Left cardiac atrium (tissue), 4 donors: ENCODE data around the gene MUC21. TPM values are rescaled to one million over a fixed set of nuclear protein-coding genes. Genes with fewer than 3 reads are reported as not detected.
"Not testable (repeated sequence)": the region's sequence is repeated elsewhere in the genome, so short reads cannot be mapped to it uniquely, and the experiment has no call there.

ENCODE experiments used
- ATAC-seq, 2 donors: fragments of 200-7000 bp; cut with Tn5 transposase; one replicate each; pipeline ENCODE4 v1.9.1; 2020; ENCODE audit warnings: mild to moderate bottlenecking in 2 of 2, moderate library complexity in 2 of 2
- DNase-seq: peaks from one replicate; pipeline ENCODE4 v3.0.0-alpha.2; 2020
- intact Hi-C, 2 donors: fragments of 100-400 bp; cut with DNase I; formaldehyde crosslinking; loops; one replicate each; pipeline versions ENCODE4 v1.14.1 to v1.15.1; 2022 to 2023
- total RNA-seq, 2 donors: library from RNA; stranded (reverse); fragmentation: NEBNext Ultra II Directional; extraction: Animal tissue kit (Norgen Biotek cat#: 25700); gene quantifications; one replicate each; pipeline ENCODE4 v1.2.1, GENCODE V29; 2021
- donor health status: DM: no; HTN: yes; CAD: no.
- donor health status: DM: no; HTN: yes; CAD: no; lungs with severe emphysema.
- donor health status: DM: yes; HTN: yes; CAD: no.
- donor health status: Dilated cardiomyopathy.

MUC21 gene
- total RNA-seq, 2 donors from 2014 or later = not detected

- ATAC-seq (no peak), DNase-seq (no peak)
These were observed 19.4 kb upstream of the MUC21 start for GRCh38 chr6:30964075-30964474.

GRCh38 chr6:30965140-30965601 lies 18.3 kb upstream of the MUC21 start:
- intact Hi-C loops = no loop called here
- no peak for ATAC-seq
- no peak for DNase-seq

More at GRCh38 chr6:30964075-30964474, 19.4 kb upstream of the MUC21 start:
- intact Hi-C loops = no loop called here

- DNase-seq (no peak), ATAC-seq (no peak)
These were observed 17.4 kb upstream of the MUC21 start for GRCh38 chr6:30966154-30966553.

GRCh38 chr6:30969171-30969570 lies 14.3 kb upstream of the MUC21 start:
- ATAC-seq, DNase-seq, intact Hi-C loops: not testable (repeated sequence)

More at GRCh38 chr6:30966154-30966553, 17.4 kb upstream of the MUC21 start:
- intact Hi-C loops = no loop called here

GRCh38 chr6:30970946-30971345 lies 12.6 kb upstream of the MUC21 start:
- no peak for DNase-seq

GRCh38 chr6:30972816-30973215 lies 10.7 kb upstream of the MUC21 start:
- no peak for ATAC-seq
- no peak for DNase-seq
- intact Hi-C loops = no loop called here

More at GRCh38 chr6:30970946-30971345, 12.6 kb upstream of the MUC21 start:
- intact Hi-C loops = no loop called here
- no peak for ATAC-seq

GRCh38 chr6:30974490-30975252 lies 8.8 kb upstream of the MUC21 start:
- DNase-seq = no peak
- ATAC-seq = no peak
- intact Hi-C loops = no loop called here

- intact Hi-C loops = no loop called here
- ATAC-seq (no peak), DNase-seq (no peak)
These were observed 4.4 kb upstream of the MUC21 start for GRCh38 chr6:30979141-30979540.

- ATAC-seq (no peak), DNase-seq (no peak)
- intact Hi-C loops = loop anchor here in 1 of 2 donors (10.0 kb wide), 1 partner anchor 75 kb away; no protein-coding TSS in a partner anchor
These were observed 3.8 kb upstream of the MUC21 start for GRCh38 chr6:30979690-30980089.

- DNase-seq = peak; percentile 48
- peak; percentile 86 to 93 for ATAC-seq
- intact Hi-C loops = loop anchor here in 1 of 2 donors (10.0 kb wide), 1 partner anchor 73 kb away; no protein-coding TSS in a partner anchor
These were observed 1.4 kb upstream of the MUC21 start for GRCh38 chr6:30981942-30982772.

- DNase-seq = no peak
- intact Hi-C loops = loop anchor here in 1 of 2 donors (10.0 kb wide), 1 partner anchor 69 kb away; no protein-coding TSS in a partner anchor
- no peak for ATAC-seq
These were observed 2.0 kb downstream of the MUC21 start for GRCh38 chr6:30985490-30985889.

GRCh38 chr6:30987304-30987703 lies 3.8 kb downstream of the MUC21 start:
- ATAC-seq (no peak), DNase-seq (no peak)
- intact Hi-C loops = loop anchor here in 1 of 2 donors (10.0 kb wide), 1 partner anchor 67 kb away; no protein-coding TSS in a partner anchor

- ATAC-seq = no peak
- no peak for DNase-seq
- intact Hi-C loops = loop anchor here in 1 of 2 donors (10.0 kb wide), 1 partner anchor 66 kb away; no protein-coding TSS in a partner anchor
These were observed 4.8 kb downstream of the MUC21 start for GRCh38 chr6:30988209-30988825.

GRCh38 chr6:30990422-30991086 lies 7.0 kb downstream of the MUC21 start:
- ATAC-seq = no peak
- intact Hi-C loops = no loop called here
- DNase-seq = no peak

GRCh38 chr6:30991891-30992290 lies 8.4 kb downstream of the MUC21 start:
- ATAC-seq (no peak), DNase-seq (no peak)

GRCh38 chr6:30997301-30997700 lies 13.8 kb downstream of the MUC21 start:
- DNase-seq = no peak
- no peak for ATAC-seq
- intact Hi-C loops = no loop called here

More at GRCh38 chr6:30991891-30992290, 8.4 kb downstream of the MUC21 start:
- intact Hi-C loops = no loop called here

GRCh38 chr6:30998785-30999184 lies 15.3 kb downstream of the MUC21 start:
- DNase-seq (no peak), ATAC-seq (no peak)
- intact Hi-C loops = no loop called here

- DNase-seq, intact Hi-C loops, ATAC-seq: not testable (repeated sequence)
These were observed 16.7 kb downstream of the MUC21 start for GRCh38 chr6:31000067-31000860.
